Lower leg skin (tissue), 4 donors: ENCODE data around the gene LUZP1. TPM values are rescaled to one million over a fixed set of nuclear protein-coding genes. Genes with fewer than 3 reads are reported as not detected.

Source experiments
- DNase-seq, 2 donors: peaks; one replicate each; pipeline ENCODE4 v3.0.0-alpha.2; 2019; ENCODE audit warnings: low spot score in 2 of 2
- H3K4me3 ChIP-seq: fragments of 200-600 bp; sonication (generic); 2 replicates; pipeline ENCODE4 v1.5.1; 2017; ENCODE audit warnings: mild to moderate bottlenecking, low read depth; ENCODE audit not compliant: poor library complexity, severe bottlenecking
- POLR2A ChIP-seq, 2 donors: fragments of 450-650 bp; IDR thresholded peaks; one replicate each; pipeline ENCODE4 v1.6.1; 2016 to 2017; ENCODE audit warnings: antibody characterized with exemption in 2 of 2, mild to moderate bottlenecking in 1 of 2, moderate library complexity in 1 of 2
- WGBS, 2 donors: methylation state at CpG; one replicate each; pipeline ENCODE4 v1.1.5; 2018; 5-methylcytosine and 5-hydroxymethylcytosine counted together
- intact Hi-C: fragments of 100-400 bp; cut with DNase I; formaldehyde crosslinking; loops from one replicate; pipeline ENCODE4 v1.15.0; 2023; ENCODE audit warnings: low total_unique reads
- total RNA-seq, 4 donors: library from RNA; depleted of rRNA; stranded (reverse); fragments of >200 nt; gene quantifications; one replicate each; pipeline ENCODE4 v1.1.0, GENCODE V29; 2016
- TF ChIP-seq, protein P1 (sequence below), 3 donors: fragments of 450-650 bp; IDR thresholded peaks; one replicate each; pipeline ENCODE4 v1.5.1; 2016; ENCODE audit warnings: antibody characterized with exemption in 3 of 3, mild to moderate bottlenecking in 3 of 3, moderate library complexity in 2 of 3

Gene LUZP1
- total RNA-seq, 4 donors from 2014 or later, result 14.2 to 25.5 (median 19.3) TPM

DNA sequence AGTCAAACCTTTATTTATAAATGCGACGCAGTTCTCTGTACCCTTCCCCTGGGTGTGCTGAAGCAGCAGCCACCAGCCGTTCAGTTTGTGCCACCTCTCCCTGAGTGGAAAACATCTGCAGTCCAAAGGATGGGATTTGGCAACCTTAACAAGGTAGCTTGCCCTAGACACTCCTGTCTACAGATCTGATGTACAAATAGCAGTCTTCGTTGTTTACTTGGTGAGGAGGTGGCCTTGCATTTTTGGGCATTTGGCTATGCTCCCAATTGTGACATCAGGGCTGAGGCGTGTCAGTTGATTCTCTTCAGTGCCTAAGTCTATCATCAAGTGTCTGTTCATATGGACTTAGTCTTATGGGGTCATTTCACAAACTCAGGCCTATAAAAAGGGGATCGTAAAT is 89.6 kb downstream of the LUZP1 start:
- DNase-seq, result no peak
- H3K4me3 ChIP-seq, result no peak overlapping the region
- WGBS, 2 donors, result 74 to 75% methylated on average over 6 of the region's 6 CpGs
- intact Hi-C loops, result no loop called here
- TF ChIP-seq, protein P1, sequence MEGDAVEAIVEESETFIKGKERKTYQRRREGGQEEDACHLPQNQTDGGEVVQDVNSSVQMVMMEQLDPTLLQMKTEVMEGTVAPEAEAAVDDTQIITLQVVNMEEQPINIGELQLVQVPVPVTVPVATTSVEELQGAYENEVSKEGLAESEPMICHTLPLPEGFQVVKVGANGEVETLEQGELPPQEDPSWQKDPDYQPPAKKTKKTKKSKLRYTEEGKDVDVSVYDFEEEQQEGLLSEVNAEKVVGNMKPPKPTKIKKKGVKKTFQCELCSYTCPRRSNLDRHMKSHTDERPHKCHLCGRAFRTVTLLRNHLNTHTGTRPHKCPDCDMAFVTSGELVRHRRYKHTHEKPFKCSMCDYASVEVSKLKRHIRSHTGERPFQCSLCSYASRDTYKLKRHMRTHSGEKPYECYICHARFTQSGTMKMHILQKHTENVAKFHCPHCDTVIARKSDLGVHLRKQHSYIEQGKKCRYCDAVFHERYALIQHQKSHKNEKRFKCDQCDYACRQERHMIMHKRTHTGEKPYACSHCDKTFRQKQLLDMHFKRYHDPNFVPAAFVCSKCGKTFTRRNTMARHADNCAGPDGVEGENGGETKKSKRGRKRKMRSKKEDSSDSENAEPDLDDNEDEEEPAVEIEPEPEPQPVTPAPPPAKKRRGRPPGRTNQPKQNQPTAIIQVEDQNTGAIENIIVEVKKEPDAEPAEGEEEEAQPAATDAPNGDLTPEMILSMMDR (IDR thresholded peaks at IDR 0.05), result no peak
- no peak for TF ChIP-seq POLR2A (IDR thresholded peaks at IDR 0.05)

DNA sequence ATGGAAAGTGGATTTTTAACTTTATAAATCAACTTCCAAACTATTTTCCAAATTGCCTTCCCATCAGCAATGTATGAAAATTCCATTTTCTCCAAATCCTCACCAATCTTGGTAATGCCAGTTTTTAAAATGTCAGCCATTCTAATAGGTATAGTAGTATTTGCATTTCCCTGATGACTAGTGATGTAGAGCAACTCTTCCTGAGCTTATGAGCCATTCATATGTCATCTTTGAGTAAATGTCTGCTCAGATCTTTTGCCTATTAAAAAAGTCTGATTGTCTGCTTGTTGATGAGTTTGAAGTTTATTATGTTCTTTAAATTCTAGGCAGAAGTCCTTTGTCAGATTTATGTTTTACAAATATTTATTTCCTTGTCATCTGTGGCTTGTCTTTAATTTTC is 94.6 kb downstream of the LUZP1 start:
- intact Hi-C loops, result no loop called here
- TF ChIP-seq, protein P1 (IDR thresholded peaks at IDR 0.05), result no peak
- no peak for TF ChIP-seq POLR2A (IDR thresholded peaks at IDR 0.05)
- DNase-seq, result no peak
- H3K4me3 ChIP-seq, result no peak overlapping the region

DNA sequence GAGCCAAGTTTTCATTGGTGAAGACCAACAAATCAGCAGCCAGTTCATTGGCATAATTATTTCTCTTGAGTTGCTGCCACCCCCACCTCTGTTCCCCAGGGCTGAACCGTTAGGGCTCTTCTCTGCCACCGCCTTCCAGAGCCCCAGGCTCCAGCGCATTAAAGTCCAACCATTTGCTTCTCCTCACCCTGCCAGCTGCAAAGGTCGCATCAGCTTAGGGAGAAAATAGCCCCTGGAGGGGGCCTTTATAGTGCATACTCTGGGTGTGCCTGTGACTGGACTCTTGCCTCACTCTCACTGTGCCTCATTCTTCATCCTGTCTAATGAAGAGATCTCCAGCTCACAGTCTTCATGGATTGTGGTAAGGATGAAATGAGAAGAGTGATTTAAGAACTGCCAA is 99.0 kb downstream of the LUZP1 start:
- no peak overlapping the region for H3K4me3 ChIP-seq
- 78 to 81% methylated on average over 4 of the region's 4 CpGs for WGBS, 2 donors
- DNase-seq, result no peak
- TF ChIP-seq POLR2A (IDR thresholded peaks at IDR 0.05), result no peak
- TF ChIP-seq, protein P1 (IDR thresholded peaks at IDR 0.05), result no peak
- intact Hi-C loops, result no loop called here

DNA sequence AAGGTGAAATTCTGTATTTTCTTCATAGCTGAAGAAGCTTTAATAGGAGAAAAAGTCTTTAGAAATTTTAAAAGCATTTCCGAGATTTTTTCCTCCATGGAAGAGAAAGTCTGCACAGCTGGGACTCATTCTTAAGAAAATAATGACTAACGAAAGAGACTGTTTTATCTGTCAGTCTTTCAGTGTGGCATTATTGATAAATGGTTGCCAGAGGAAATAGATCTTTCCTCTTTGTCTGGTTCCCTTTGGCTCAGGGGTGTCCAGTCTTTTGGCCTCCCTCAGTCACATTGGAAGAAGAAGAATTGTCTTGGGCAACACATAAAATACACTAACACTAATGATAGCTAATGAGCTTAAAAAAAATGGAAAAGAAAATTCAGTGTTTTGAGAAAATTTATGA is 99.5 kb downstream of the LUZP1 start:
- no peak overlapping the region for H3K4me3 ChIP-seq
- intact Hi-C loops, result no loop called here
- no peak for DNase-seq
- 87 to 90% methylated on average over 2 of the region's 2 CpGs for WGBS, 2 donors
- TF ChIP-seq, protein P1 (IDR thresholded peaks at IDR 0.05), result no peak
- TF ChIP-seq POLR2A (IDR thresholded peaks at IDR 0.05), result no peak

DNA sequence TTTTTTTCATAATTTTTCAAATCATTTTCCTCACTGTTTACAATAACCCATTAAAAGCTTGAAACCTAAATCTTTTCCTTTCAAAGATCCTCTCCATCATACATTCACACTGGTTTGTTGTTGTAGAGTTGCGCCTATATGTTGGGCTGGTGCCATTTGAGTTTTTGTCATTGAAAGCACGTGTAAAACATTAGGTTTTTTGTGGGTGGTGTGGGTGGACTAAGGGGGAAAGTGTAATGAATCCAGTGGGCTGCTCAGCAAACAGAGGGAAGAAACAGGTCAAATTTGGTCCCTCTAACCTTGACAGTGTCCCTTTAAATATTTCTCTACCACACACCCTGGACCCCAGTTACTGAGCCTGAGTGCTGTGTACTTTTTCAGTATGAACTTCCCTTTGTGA is 102.6 kb downstream of the LUZP1 start:
- intact Hi-C loops, result no loop called here
- DNase-seq, result no peak
- H3K4me3 ChIP-seq, result no peak overlapping the region
- WGBS, 2 donors, result 80 to 84% methylated on average over 2 of the region's 2 CpGs
- TF ChIP-seq, protein P1 (IDR thresholded peaks at IDR 0.05), result no peak
- TF ChIP-seq POLR2A (IDR thresholded peaks at IDR 0.05), result no peak

DNA sequence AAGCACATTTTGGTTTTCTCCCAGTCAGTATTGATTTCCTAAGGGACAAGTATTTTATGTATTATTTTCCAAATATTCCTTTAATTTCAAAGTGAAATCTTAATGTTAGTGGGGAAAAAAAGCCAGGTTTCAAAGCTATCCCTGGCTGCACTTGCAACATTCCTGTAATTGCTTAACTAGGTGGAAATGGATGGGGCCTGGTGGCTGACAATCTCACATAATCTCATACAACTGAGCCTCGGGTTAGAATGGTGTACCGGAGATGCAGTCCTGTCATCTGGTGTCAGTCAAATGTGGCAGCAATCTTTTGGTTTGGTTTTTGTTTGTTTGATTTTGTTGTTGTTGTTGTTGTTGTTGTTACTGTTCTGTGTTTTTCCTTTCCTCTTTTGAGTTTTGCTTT is 103.3 kb downstream of the LUZP1 start:
- TF ChIP-seq, protein P1 (IDR thresholded peaks at IDR 0.05), result no peak
- no peak for TF ChIP-seq POLR2A (IDR thresholded peaks at IDR 0.05)
- no peak overlapping the region for H3K4me3 ChIP-seq
- WGBS, 2 donors, result 89 to 93% methylated on average over 2 of the region's 2 CpGs
- intact Hi-C loops, result no loop called here
- no peak for DNase-seq
